ENCODE results near the gene CALCOCO2.
A peak's percentile ranks its signal among the peaks of the same experiment; 100 is the strongest.
"Not testable (repeated sequence)": the region's sequence is repeated elsewhere in the genome, so short reads cannot be mapped to it uniquely, and the experiment has no call there.

CALCOCO2 gene

GRCh38 chr17:48830840-48831548 is at the start of gene CALCOCO2:
CALCOCO2 (plus strand) TSS chr17:48831035; CDS start chr17:48841708, 10,673 bp downstream.
- no peak for TF ChIP-seq CTCF (IDR thresholded peaks at IDR 0.05; ENCODE audit: borderline replicate concordance, insufficient read depth, low read depth, low read length)
- H3K4me3 ChIP-seq (ENCODE audit: low read depth, low read length), result peak within 1 kb of the TSS; percentile 72

GRCh38 chr17:48787828-48788227 is 43.0 kb upstream of the CALCOCO2 start:
- TF ChIP-seq CTCF (IDR thresholded peaks at IDR 0.05; ENCODE audit: borderline replicate concordance, insufficient read depth, low read depth, low read length), result no peak
- no peak overlapping the region for H3K4me3 ChIP-seq (ENCODE audit: low read depth, low read length)

GRCh38 chr17:48790607-48791127 is 40.2 kb upstream of the CALCOCO2 start:
- TF ChIP-seq CTCF (IDR thresholded peaks at IDR 0.05; ENCODE audit: borderline replicate concordance, insufficient read depth, low read depth, low read length), result no peak
- no peak overlapping the region for H3K4me3 ChIP-seq (ENCODE audit: low read depth, low read length)

GRCh38 chr17:48791128-48792032 is 39.5 kb upstream of the CALCOCO2 start:
- no peak overlapping the region for H3K4me3 ChIP-seq (ENCODE audit: low read depth, low read length)
- TF ChIP-seq CTCF (IDR thresholded peaks at IDR 0.05; ENCODE audit: borderline replicate concordance, insufficient read depth, low read depth, low read length), result peak; percentile 59; the same call in 1 of the 2 replicates

- no peak for TF ChIP-seq CTCF (IDR thresholded peaks at IDR 0.05; ENCODE audit: borderline replicate concordance, insufficient read depth, low read depth, low read length)
- no peak overlapping the region for H3K4me3 ChIP-seq (ENCODE audit: low read depth, low read length)
These were observed 38.6 kb upstream of the CALCOCO2 start for GRCh38 chr17:48792033-48792798.

- no peak overlapping the region for H3K4me3 ChIP-seq (ENCODE audit: low read depth, low read length)
- TF ChIP-seq CTCF (IDR thresholded peaks at IDR 0.05; ENCODE audit: borderline replicate concordance, insufficient read depth, low read depth, low read length), result no peak
These were observed 35.2 kb upstream of the CALCOCO2 start for GRCh38 chr17:48795444-48796162.

GRCh38 chr17:48796163-48796522 is 34.7 kb upstream of the CALCOCO2 start:
- H3K4me3 ChIP-seq (ENCODE audit: low read depth, low read length), result not testable (repeated sequence)
